ENCODE data around the gene CRIM1. TPM values are rescaled to one million over a fixed set of nuclear protein-coding genes. Genes with fewer than 3 reads are reported as not detected.

CRIM1 gene
- total and polyA plus RNA-seq, 2 experiments from 2014 or later = 10.5 to 36.4 TPM

- no peak for TF ChIP-seq REST (IDR thresholded peaks at IDR 0.05; ENCODE audit: unreplicated experiment)
- TF ChIP-seq POLR2AphosphoS5 (IDR thresholded peaks at IDR 0.05; ENCODE audit: low read depth) = no peak
- no peak for TF ChIP-seq ZNF114 (CRISPR knock-in tag; IDR thresholded peaks at IDR 0.05)
- no peak for TF ChIP-seq CREB1 (CRISPR knock-in tag; IDR thresholded peaks at IDR 0.05; ENCODE audit: low read depth)
- TF ChIP-seq EZH2 (IDR thresholded peaks at IDR 0.05; ENCODE audit: low read depth, unreplicated experiment) = no peak
- TF ChIP-seq ZNF331 (CRISPR knock-in tag; IDR thresholded peaks at IDR 0.05; ENCODE audit: low read depth) = no peak
- no peak for TF ChIP-seq ETS1 (IDR thresholded peaks at IDR 0.05)
- no peak for TF ChIP-seq CTCF (conservative IDR thresholded peaks at IDR 0.05; ENCODE audit: low read depth in 2 of 2)
- TF ChIP-seq STAT1 (IDR thresholded peaks at IDR 0.05; ENCODE audit: unreplicated experiment) = no peak
- TF ChIP-seq EZH2phosphoT487 (IDR thresholded peaks at IDR 0.05; ENCODE audit: unreplicated experiment) = no peak
- TF ChIP-seq JUNB (IDR thresholded peaks at IDR 0.05; ENCODE audit: unreplicated experiment) = no peak
- no peak for TF ChIP-seq NANOG (IDR thresholded peaks at IDR 0.05; ENCODE audit: borderline replicate concordance)
These were observed 133.7 kb downstream of the CRIM1 start (continued) for GRCh38 chr2:36489281-36489680.

GRCh38 chr2:36490749-36491148 is 135.2 kb downstream of the CRIM1 start:
- no peaks in the 10 kb centered on the region for H3K27me3 ChIP-seq (ENCODE audit: insufficient read depth)

More at GRCh38 chr2:36490749-36491148, 135.2 kb downstream of the CRIM1 start:
- Histone ChIP-seq H2AFZ (no peak overlapping the region), H3K27ac (ENCODE audit: low read depth) (no peak overlapping the region), H3K9me2 (ENCODE audit: insufficient read depth) (no peaks in the 10 kb centered on the region), H3K4me3 (no peak overlapping the region), H3K36me3 (ENCODE audit: insufficient read depth) (no peaks in the 10 kb centered on the region), H3K4me1 (ENCODE audit: insufficient read depth) (peaks cover 10% of the 10 kb centered on the region), H3K4me2 (no peak overlapping the region), H4K20me1 (replicated peaks; ENCODE audit: insufficient read depth) (no peaks in the 10 kb centered on the region), H3K79me2 (replicated peaks; ENCODE audit: insufficient read depth) (0 out of 2 replicates have a peak, but pooled peaks cover 5% of the 10 kb centered on the region), H3F3A (replicated peaks; ENCODE audit: low read depth) (no peaks in the 10 kb centered on the region)
- Mint-ChIP-seq H3K27me3 (ENCODE audit: insufficient read depth, low read depth, poor library complexity) (no peaks in the 10 kb centered on the region), H3K27ac (no peak overlapping the region), H3K36me3 (ENCODE audit: low read depth) (peaks cover 3% of the 10 kb centered on the region; the same call in 1 of the 3 replicates), H3K4me1 (peaks cover 29% of the 10 kb centered on the region), H3K4me3 (no peak overlapping the region), H3K9me3 (no peaks in the 10 kb centered on the region)
- no peak for TF ChIP-seq EZH2 (IDR thresholded peaks at IDR 0.05; ENCODE audit: low read depth, unreplicated experiment)
- TF ChIP-seq NANOG (IDR thresholded peaks at IDR 0.05; ENCODE audit: borderline replicate concordance) = no peak
- no peak for TF ChIP-seq POLR2AphosphoS5 (IDR thresholded peaks at IDR 0.05; ENCODE audit: low read depth)
- no peak for TF ChIP-seq ZNF331 (CRISPR knock-in tag; IDR thresholded peaks at IDR 0.05; ENCODE audit: low read depth)
- TF ChIP-seq CTCF (conservative IDR thresholded peaks at IDR 0.05; ENCODE audit: low read depth in 2 of 2) = no peak
- TF ChIP-seq EZH2phosphoT487 (IDR thresholded peaks at IDR 0.05; ENCODE audit: unreplicated experiment) = no peak
- ATAC-seq = no peak
- no peak for DNase-seq (ENCODE audit: low spot score)
